HG03066 (cell line): ENCODE data around the gene GBX2.

Experiments
- ATAC-seq: cut with Tn5 transposase; IDR thresholded peaks from one replicate; pipeline ENCODE4 v1.9.1; 2021; ENCODE audit warnings: low read depth; ENCODE audit not compliant: unreplicated experiment

GBX2 gene

DNA sequence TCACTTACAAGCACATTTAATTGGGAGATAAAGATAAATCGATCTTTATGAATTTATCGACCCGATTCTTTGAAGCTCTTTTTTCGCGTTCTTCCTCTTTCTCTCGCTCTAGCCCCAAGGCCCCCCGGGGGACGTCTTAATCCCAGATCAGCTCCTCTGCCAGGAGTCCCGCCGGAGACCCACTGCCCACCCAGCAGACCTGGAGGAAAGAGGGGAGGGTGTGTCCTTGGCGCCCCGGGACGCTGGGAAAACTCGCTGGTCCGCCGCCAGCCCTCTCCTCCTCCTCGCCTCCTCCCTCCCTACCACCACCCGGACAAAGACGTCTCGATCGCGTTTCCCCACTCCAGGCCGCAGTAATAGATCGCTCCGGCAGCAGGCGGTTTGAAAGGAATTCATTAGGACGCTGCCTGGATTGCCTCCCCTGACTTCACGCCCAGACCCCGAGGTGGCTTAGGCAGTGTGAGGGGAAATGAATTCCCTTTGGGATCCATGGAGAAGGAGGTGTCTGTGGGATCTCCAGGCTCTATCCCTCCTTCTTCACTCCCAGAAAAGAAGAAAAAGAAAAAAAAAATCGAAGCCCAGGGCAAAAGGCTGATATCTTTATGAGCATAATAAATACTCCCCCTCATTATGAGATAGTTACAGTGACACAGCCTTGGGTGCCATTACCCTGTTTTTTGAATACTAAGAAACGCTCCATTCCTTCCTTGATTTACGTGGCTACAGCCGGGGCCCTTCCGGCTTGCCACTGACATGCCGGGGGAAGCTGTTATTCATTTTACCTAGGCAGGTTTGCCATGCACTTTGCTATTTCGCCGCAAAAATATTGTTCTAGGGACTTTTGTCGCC lies 1.8 kb upstream of the GBX2 start:
- no peak for ATAC-seq

DNA sequence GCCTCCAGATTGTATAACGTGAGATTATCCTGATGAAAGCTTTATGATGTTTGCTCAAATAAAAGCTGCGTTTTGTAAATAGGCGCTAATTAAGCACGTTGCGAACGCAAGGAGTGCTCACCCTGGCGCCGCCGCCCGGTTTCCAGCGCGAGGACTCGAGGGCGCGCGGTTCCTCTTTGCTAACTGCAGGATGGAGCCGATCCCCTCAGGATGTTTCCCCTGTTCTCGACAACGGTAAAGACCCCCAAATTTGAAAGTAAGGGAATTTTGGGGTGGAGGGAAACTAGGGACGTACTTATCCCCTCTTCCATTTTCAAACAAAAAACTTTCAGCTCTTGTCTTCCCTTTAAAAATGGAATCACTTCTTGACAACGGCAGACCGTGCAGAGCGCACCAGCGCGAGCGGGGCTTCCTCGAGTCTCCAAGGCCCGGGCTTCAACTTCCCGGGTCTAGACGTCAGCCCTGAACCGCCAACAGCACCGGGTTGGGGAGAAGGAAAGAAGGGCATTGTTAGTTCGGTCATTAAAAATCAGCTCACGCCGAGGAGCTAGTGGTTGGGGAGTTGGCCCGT lies 1.1 kb upstream of the GBX2 start:
- ATAC-seq = no peak

- no peak for ATAC-seq
Observed at GRCh38 chr2:236167297-236168109, 683 bp downstream of the GBX2 start.

DNA sequence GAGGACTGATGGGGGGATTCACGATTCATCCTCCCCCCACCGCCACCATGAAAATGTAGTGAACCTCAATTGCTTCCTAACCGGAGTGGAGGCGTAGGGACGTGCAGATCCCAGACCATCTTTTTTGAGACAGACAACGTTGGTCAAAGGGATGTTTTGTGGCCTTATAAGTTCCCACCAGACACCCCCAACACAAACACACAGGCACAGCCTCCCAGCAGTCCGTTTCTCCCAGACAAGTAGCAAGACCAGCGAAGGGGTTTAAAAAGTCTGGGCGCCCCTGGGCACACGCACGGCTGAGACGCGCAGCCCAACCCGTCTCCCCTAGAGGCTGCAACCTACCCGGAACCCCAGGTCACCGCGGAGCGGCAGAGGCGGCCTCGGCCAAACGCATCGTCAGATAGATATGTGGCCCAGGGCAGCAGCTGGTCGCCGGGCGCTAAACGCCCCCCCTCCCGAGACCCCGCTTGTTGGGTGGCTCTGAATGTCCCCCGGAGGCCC lies 1.3 kb downstream of the GBX2 start:
- ATAC-seq = no peak

DNA sequence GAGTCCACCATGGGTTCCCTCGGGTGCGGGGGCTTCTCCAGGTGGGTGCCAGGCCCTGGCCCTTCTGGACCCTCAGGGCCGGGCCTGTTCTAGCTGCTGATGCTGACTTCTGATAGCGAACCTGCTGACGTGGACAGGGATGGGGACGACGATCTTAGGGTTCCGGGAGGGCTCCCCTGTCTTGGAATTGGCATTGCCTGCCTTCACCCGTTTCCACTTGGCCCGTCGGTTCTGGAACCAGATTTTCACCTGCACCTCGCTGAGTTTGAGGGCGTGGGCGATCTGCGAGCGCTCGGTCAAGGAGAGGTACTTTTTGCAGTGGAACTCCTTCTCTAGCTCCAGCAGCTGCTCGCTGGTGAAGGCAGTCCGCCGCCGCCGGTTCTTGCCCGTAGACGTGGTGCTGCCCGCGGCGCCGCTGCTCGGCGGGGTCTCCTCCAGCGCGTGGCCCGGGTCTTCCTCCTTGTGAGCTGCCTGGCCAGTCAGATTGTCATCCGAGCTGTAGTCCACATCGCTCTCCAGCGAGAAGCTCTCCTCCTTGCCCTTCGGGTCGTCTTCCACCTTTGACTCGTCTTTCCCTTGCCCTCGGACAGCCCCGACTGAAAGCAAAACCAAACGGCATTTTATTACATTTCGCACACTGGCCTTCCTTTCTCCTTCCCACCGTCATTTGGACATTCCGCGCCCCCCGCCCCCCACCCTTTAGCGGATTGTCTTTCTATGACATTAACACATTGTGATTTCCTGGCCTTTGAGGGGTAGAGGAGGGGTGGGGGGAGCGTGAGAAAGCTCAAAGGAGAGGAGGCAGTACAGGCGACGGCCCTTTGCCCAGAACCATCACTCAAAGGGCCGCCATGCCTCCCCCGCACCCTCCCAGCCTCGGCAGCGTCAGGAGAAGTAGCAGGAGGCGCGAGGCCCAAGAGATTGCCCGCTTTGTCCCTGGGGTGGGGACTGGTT lies 2.1 kb downstream of the GBX2 start:
- no peak for ATAC-seq

GRCh38 chr2:236164925-236165841 lies 3.0 kb downstream of the GBX2 start:
- no peak for ATAC-seq

- no peak for ATAC-seq
Observed at GRCh38 chr2:236164201-236164924, 3.8 kb downstream of the GBX2 start.

DNA sequence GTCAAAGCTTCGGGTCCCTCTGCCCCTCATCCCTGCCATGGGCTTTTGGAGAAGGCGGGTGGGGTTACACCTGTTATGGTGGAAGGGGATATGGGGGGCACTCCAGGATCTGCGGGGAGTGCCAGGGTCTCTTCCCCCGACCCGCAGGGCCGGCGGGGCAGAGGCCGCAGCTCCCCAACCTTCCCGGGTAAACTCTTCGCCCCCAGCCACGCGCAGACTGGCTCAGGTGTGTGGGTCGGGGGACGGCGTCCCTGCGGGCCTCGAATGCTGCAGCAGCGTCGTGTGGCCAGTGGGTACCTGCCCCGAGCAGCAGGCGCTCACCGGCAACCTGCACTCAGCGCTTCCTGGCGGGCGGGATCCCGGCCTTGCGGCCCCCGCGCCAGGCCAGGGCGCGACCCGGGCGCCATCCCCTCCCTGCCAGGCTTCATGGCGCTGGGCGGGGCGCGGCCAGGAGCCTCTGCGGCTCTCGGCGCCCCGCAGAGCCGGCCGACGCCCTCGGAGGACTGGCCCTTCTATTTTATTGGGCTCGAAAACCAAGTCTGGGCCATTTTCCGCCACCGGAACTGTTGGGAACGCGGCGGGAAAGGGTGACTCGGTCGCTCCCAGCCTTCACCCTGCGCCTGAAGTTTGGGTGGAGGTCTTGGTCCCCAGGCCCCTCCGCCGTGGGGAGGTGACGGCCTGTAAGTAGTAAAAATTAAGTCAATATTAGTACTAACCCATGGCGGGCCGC lies 4.5 kb downstream of the GBX2 start:
- ATAC-seq = no peak

- ATAC-seq = no peak
Observed at GRCh38 chr2:236162882-236163470, 5.2 kb downstream of the GBX2 start.

DNA sequence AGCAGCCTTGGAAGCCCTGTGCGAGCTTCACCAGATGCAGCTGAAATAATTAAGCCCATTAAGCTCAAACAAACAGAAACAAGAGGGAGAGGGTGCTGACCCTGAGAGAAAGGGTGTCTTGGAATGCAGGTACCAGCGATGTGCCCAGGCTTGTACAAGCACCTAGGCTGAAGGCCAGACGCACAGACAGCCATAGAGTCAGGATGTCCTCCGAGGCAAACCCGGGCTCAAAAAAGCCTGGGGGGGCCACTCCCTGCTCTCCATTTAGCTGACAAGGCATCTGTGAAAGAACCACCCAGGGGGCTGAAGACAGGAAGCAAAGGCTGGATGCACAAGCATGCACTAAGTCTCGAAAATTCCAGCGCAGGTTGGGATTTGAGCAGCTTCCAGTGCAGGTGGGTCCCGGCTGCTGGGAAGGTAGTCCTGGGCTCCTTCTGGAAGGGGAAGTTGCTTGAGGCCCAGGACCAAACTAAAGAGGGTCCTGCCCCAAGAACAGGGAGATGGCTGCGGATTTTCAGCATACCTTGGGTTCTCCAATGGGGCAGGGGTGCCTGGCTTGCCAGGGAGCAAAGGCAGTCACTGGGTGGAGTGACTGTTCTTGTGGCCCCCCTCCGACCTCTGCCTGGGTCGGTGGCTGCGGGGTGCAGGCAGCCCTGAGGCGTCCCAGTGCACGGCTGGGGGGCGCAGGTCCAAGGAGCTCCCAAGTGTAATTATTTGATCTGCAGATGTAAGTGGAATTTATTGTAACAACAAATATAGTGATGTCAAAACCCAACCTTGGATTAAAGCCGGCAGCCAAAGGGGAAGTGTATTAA lies 5.9 kb downstream of the GBX2 start:
- no peak for ATAC-seq

DNA sequence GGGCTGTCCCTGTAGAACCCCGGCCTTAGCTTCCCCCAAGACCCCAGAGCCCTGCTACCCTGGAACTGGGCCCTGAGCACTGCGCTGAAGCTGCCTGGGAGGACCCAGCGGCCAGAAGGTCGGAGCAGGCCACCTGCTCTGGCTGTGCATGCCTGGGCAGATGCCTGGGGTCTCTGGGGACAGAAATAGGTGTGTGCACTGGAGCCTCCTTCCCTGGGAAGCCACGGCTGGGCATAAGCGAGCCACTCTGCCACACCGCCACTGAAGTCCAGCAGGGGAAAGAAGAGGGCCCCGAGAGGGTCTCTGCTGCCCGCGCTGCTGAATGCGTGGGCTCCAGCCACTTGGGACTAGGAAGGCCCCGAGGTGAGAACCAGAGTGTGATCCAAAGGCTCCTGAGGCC lies 6.7 kb downstream of the GBX2 start:
- ATAC-seq = no peak

- ATAC-seq = no peak
Observed at GRCh38 chr2:236161082-236161462, 7.1 kb downstream of the GBX2 start.

- ATAC-seq = no peak
Observed at GRCh38 chr2:236160366-236161081, 7.7 kb downstream of the GBX2 start.

DNA sequence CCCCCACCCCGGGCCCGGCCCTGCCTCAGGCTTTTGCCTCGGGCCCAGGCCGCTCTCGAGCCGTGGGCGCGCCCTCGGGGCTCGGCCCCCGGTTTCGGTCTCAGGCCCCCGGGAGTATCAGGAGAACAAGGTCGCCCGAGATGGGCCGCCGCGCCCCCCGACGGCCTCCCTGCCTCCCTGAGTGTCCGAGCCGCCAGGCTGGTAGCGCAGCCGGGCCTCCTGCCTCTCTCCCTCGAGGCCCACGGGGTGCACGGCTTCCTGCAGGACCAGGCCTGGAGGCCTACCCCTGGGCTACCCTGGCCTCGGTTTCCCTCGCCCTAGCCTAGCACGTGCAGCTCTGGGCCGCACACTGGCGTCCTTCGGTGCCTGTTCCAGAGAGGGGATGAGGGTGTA lies 8.4 kb downstream of the GBX2 start:
- ATAC-seq = no peak

GRCh38 chr2:236158969-236159777 lies 9.0 kb downstream of the GBX2 start:
- ATAC-seq = no peak
